22Rv1 (cell line): ENCODE data around the gene TUBGCP3.

Source experiments
- ZFX ChIP-seq: fragments of 450-650 bp; IDR thresholded peaks from 2 replicates; pipeline ENCODE4 v1.6.1; 2017; ENCODE audit warnings: antibody characterized with exemption, borderline replicate concordance
- TF ChIP-seq, protein P1 (sequence below): fragments of 450-650 bp; IDR thresholded peaks from 2 replicates; pipeline ENCODE4 v1.5.1; 2017; ENCODE audit warnings: mild to moderate bottlenecking

DNA sequence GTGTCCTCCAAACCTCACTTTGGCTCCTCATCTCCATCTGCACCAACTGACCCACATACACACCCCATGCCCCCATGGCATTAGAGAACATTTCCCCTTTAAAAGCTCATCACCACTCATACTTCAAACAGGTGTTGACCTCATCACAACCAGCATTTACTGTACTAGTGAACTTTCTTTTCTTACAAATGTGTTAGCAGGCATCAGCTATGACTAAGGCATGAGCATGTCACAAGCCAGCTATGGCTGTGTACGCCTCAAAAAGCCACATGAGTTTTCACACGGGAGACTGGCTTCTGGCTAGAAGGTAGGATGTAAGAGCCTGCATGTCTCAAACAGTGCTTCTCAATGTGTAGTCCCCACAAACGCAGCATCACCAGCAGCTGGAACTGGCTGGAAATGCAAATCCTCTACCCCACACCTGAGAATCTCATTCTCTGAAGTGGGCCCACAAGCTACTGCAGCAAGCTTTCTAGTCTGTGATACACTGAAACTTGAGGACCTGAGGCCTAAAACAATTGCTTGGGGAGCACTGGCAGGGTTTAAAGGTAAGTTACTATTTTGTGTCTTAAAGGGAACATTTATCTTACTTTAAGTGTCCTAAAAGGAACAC lies 66.8 kb downstream of the TUBGCP3 start:
- TF ChIP-seq, protein P1, sequence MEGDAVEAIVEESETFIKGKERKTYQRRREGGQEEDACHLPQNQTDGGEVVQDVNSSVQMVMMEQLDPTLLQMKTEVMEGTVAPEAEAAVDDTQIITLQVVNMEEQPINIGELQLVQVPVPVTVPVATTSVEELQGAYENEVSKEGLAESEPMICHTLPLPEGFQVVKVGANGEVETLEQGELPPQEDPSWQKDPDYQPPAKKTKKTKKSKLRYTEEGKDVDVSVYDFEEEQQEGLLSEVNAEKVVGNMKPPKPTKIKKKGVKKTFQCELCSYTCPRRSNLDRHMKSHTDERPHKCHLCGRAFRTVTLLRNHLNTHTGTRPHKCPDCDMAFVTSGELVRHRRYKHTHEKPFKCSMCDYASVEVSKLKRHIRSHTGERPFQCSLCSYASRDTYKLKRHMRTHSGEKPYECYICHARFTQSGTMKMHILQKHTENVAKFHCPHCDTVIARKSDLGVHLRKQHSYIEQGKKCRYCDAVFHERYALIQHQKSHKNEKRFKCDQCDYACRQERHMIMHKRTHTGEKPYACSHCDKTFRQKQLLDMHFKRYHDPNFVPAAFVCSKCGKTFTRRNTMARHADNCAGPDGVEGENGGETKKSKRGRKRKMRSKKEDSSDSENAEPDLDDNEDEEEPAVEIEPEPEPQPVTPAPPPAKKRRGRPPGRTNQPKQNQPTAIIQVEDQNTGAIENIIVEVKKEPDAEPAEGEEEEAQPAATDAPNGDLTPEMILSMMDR, result no peak
- TF ChIP-seq ZFX, result no peak
